H1 (cell line): ENCODE measurements around the gene CLCNKB.

Experiments
- EZH2 ChIP-seq: fragments of 200-600 bp; sonication (generic); IDR thresholded peaks from 2 replicates; pipeline ENCODE4 v1.7.1; 2012; ENCODE audit warnings: low read depth, mild to moderate bottlenecking, moderate library complexity, low read length, inconsistent platforms; ENCODE audit not compliant: severe bottlenecking
- NANOG ChIP-seq: IDR thresholded peaks from 2 replicates; pipeline ENCODE4 v1.6.1; 2011; ENCODE audit warnings: low read length, low read depth, mild to moderate bottlenecking, inconsistent platforms; ENCODE audit not compliant: insufficient read depth, poor library complexity, severe bottlenecking

DNA sequence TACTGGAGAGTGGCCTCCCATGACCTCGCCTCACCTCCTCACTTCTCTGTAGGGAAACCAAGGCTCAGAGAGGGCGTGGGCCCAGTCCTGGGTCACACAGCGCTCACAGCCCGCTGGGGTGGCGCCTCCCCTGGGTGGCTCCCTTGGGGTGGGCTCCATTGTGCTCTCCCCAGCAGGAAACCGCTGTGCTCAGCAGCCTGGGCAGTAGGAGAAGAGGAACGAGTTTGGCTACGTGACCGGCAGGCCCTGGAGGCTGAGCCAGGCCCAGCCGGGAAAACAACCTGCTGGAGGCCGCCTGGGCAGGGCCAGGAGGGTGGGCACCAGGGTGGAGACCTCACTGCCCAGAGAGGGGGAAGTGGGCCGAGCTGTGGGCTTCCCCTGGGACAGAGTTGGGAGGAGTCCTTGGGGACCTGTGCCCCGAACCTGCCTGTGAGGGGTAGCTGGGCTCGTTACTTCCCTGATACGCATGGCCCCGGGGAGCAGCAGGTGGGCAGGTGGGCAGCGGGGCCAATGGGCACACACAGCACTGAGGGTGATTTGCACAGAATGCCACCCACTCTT, 44.8 kb downstream of the CLCNKB start:
- TF ChIP-seq EZH2 (no peak), NANOG (no peak)
